ENCODE results near the gene ZNF226. TPM values are rescaled to one million over a fixed set of nuclear protein-coding genes. Genes with fewer than 3 reads are reported as not detected.

ZNF226 gene
- polyA plus RNA-seq, 1 of the 3 experiments (the other 2 are of a cell fraction), result 28.8 TPM

GRCh38 chr19:44212250-44212865, 47.5 kb downstream of the ZNF226 start, which contains the start of gene ZNF227:
ZNF227 (plus strand) TSS chr19:44212532; CDS start chr19:44217793, 5,261 bp downstream.
- peaks cover 15 to 34% of the 10 kb centered on the region in 2 experiments for H3K36me3 ChIP-seq (replicated peaks in 1 of 2; ENCODE audit: control insufficient read depth in 1 of 2, insufficient read depth in 2 of 2, low read length in 1 of 2)
- no peaks in the 10 kb centered on the region for H3K27me3 ChIP-seq (ENCODE audit: insufficient read depth)
- no peaks in the 10 kb centered on the region for H3K9me2 ChIP-seq
- H3K27ac ChIP-seq (ENCODE audit: low read depth in 2 of 2, low read length in 1 of 2), result peak within 1 kb of the TSS; percentile 63 to 91
- no peaks in the 10 kb centered on the region for H3K9me3 ChIP-seq
- H3K4me1 ChIP-seq (ENCODE audit: control insufficient read depth in 1 of 2, insufficient read depth in 2 of 2, low read depth in 1 of 2, low read length in 1 of 2), result peaks cover 0 to 4% of the 10 kb centered on the region in 2 experiments; a peak in 3 of 4 replicates
- CTCF ChIA-PET, result interaction anchor here (0.6 kb wide), 1 partner anchor 98 kb away, joined by 3 read pairs; no protein-coding TSS in a partner anchor
- DNase-seq, result peak; percentile 87
- no peaks in the 10 kb centered on the region for H4K20me1 ChIP-seq (ENCODE audit: insufficient read depth)
- H2AFZ ChIP-seq (ENCODE audit: low read depth), result peak within 1 kb of the TSS; percentile 99
- peak within 1 kb of the TSS; percentile 80 for H3K4me2 ChIP-seq
- peaks cover 44% of the 10 kb centered on the region for H3K79me2 ChIP-seq (ENCODE audit: insufficient read depth)
- POLR2A ChIA-PET, result interaction anchor here (0.6 to 1.9 kb wide), 6 partner anchors 47 to 405 kb away, joined by 3 to 15 read pairs (median 4); partner anchors contain the start of genes ZNF225, ZNF226, ZNF233 and ZNF235
- peaks cover 26% of the 10 kb centered on the region for H3F3A ChIP-seq (replicated peaks; ENCODE audit: insufficient read depth)
- WGBS (ENCODE audit: low lambda C conversion rate), result under 1% methylated on average over 37 of the region's 37 CpGs
- peak within 1 kb of the TSS; percentile 79 for H3K9ac ChIP-seq
- TF ChIP-seq FOXJ3 (CRISPR knock-in tag; IDR thresholded peaks at IDR 0.05) (no peak), NRF1 (IDR thresholded peaks at IDR 0.05; ENCODE audit: low read depth, low read length) (no peak), ELF1 (IDR thresholded peaks at IDR 0.05) (peak; percentile 89), POLR2AphosphoS5 (IDR thresholded peaks at IDR 0.05; ENCODE audit: low read depth, low read length) (peak; percentile 68), FOSL2 (IDR thresholded peaks at IDR 0.05; ENCODE audit: borderline replicate concordance, low read depth) (peak; percentile 66), RCOR1 (IDR thresholded peaks at IDR 0.05; ENCODE audit: low read length) (0 out of 2 replicates have a peak, but pooled peaks have one; percentile 37), TCF12 (IDR thresholded peaks at IDR 0.05) (peak; percentile 29; the same call in 1 of the 2 replicates), MAX (IDR thresholded peaks at IDR 0.05; ENCODE audit: low read depth) (peak; percentile 76), CHD2 (IDR thresholded peaks at IDR 0.05; ENCODE audit: low read length, partially characterized antibody) (peak; percentile 93), REST (IDR thresholded peaks at IDR 0.05; ENCODE audit: low read depth, low read length) (peak; percentile 22; the same call in 1 of the 2 replicates), GABPA (IDR thresholded peaks at IDR 0.05; ENCODE audit: low read depth) (peak; percentile 95), MXI1 (IDR thresholded peaks at IDR 0.05; ENCODE audit: low read depth, low read length) (peak; percentile 19; the same call in 1 of the 2 replicates), USF2 (IDR thresholded peaks at IDR 0.05; ENCODE audit: borderline replicate concordance, low read depth, low read length) (no peak), EZH2phosphoT487 (IDR thresholded peaks at IDR 0.05; ENCODE audit: borderline replicate concordance, low read depth) (no peak), TAF1 (IDR thresholded peaks at IDR 0.05; ENCODE audit: borderline replicate concordance, low read depth, low read length) (peak; percentile 76), YY1 (IDR thresholded peaks at IDR 0.05; ENCODE audit: low read depth) (peak; percentile 88), RFX5 (IDR thresholded peaks at IDR 0.05; ENCODE audit: low read length) (0 out of 2 replicates have a peak, but pooled peaks have one; percentile 12)
- TF ChIP-seq, protein P1, sequence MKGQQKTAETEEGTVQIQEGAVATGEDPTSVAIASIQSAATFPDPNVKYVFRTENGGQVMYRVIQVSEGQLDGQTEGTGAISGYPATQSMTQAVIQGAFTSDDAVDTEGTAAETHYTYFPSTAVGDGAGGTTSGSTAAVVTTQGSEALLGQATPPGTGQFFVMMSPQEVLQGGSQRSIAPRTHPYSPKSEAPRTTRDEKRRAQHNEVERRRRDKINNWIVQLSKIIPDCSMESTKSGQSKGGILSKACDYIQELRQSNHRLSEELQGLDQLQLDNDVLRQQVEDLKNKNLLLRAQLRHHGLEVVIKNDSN (IDR thresholded peaks at IDR 0.05; ENCODE audit: borderline replicate concordance, low read depth), result no peak
- TF ChIP-seq, protein P2, sequence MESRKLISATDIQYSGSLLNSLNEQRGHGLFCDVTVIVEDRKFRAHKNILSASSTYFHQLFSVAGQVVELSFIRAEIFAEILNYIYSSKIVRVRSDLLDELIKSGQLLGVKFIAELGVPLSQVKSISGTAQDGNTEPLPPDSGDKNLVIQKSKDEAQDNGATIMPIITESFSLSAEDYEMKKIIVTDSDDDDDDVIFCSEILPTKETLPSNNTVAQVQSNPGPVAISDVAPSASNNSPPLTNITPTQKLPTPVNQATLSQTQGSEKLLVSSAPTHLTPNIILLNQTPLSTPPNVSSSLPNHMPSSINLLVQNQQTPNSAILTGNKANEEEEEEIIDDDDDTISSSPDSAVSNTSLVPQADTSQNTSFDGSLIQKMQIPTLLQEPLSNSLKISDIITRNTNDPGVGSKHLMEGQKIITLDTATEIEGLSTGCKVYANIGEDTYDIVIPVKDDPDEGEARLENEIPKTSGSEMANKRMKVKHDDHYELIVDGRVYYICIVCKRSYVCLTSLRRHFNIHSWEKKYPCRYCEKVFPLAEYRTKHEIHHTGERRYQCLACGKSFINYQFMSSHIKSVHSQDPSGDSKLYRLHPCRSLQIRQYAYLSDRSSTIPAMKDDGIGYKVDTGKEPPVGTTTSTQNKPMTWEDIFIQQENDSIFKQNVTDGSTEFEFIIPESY (IDR thresholded peaks at IDR 0.05; ENCODE audit: borderline replicate concordance, low read depth), result peak; percentile 10; the same call in 1 of the 2 replicates
- H3K4me3 ChIP-seq (ENCODE audit: low read depth in 2 of 2, low read length in 1 of 2), result peak within 1 kb of the TSS; percentile 69 to 89
